ENCODE data around the gene ABHD2. TPM values are rescaled to one million over a fixed set of nuclear protein-coding genes. Genes with fewer than 3 reads are reported as not detected.

ABHD2 gene
- total RNA-seq, 1 experiment from 2014 or later = 148 TPM

GRCh38 chr15:89148126-89148525 is 59.9 kb downstream of the ABHD2 start:
- Histone ChIP-seq H3K9me2 (ENCODE audit: insufficient read depth) (no peaks in the 10 kb centered on the region), H3K4me3 (no peak overlapping the region), H3K79me2 (ENCODE audit: low read depth) (peaks cover 13% of the 10 kb centered on the region), H4K20me1 (ENCODE audit: insufficient read depth) (no peaks in the 10 kb centered on the region), H3F3A (ENCODE audit: insufficient read depth, low read depth) (peaks cover 11% of the 10 kb centered on the region; the same call in 1 of the 2 replicates), H3K4me1 (replicated peaks; ENCODE audit: insufficient read depth) (peaks cover 14% of the 10 kb centered on the region), H3K9me3 (ENCODE audit: insufficient read depth, low read depth) (no peaks in the 10 kb centered on the region), H3K27ac (no peak overlapping the region), H3K36me3 (ENCODE audit: low read depth) (peaks cover 15% of the 10 kb centered on the region; the same call in 1 of the 2 replicates), H3K27me3 (ENCODE audit: insufficient read depth, low read depth) (no peaks in the 10 kb centered on the region), H3K4me2 (no peak overlapping the region), H2AFZ (no peak overlapping the region)
- no peak for DNase-seq
- TF ChIP-seq EZH2 (IDR thresholded peaks at IDR 0.05; ENCODE audit: low read depth) = no peak
- no peak for TF ChIP-seq CTCF (conservative IDR thresholded peaks at IDR 0.05)
- intact Hi-C loops (cut with micrococcal nuclease; ENCODE audit: unreplicated experiment) = no loop called here
- no TSS peak for BruUV-seq (replicated peaks)
- ChIA-PET CTCF (no interaction called here), POLR2A (ENCODE audit: unreplicated experiment) (no interaction called here)

DNA sequence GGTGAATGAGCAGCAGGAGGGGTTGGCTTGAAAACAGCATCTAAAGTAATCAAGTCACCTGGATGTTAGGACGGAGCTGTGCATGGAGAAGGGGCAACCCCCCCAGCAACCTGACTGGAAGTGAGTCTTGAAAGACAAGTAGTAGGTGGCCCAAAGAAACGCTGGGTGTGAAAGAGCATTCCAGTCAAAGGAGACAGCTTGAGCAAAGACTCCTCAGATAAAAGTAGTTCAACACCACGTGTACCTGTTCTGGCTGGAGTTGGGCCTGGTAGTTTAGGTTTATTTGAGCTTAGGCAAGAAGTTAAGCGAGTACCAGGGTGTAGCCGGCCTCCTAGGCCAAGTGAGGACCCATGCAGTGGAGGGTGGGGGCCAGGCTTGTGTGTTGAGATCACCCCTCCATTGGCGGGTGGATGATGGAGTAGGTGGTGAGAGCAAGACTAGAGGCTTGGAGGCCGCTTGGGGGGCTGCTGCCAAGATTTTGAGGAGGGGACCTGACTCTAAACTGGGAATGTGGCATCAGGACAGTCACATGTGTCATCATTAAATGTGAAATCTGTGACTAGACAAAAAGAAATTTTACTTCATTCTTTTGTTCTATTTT is 61.3 kb downstream of the ABHD2 start:
- intact Hi-C loops (cut with micrococcal nuclease; ENCODE audit: unreplicated experiment) = no loop called here
- no peaks in the 10 kb centered on the region for H4K20me1 ChIP-seq (ENCODE audit: insufficient read depth)
- H3K36me3 ChIP-seq (ENCODE audit: low read depth) = peaks cover 18% of the 10 kb centered on the region
- no peaks in the 10 kb centered on the region; the same call in 1 of the 2 replicates for H3F3A ChIP-seq (ENCODE audit: insufficient read depth, low read depth)
- ChIA-PET POLR2A (ENCODE audit: unreplicated experiment) (no interaction called here), CTCF (interaction anchor here (0.7 to 1.9 kb wide), 2 partner anchors 24 to 92 kb away, joined by 3 to 13 read pairs; no protein-coding TSS in a partner anchor)
- H3K4me2 ChIP-seq = no peak overlapping the region
- no peak overlapping the region for H2AFZ ChIP-seq
- no peak for DNase-seq
- BruUV-seq (replicated peaks) = no TSS peak
- H3K9me3 ChIP-seq (ENCODE audit: insufficient read depth, low read depth) = no peaks in the 10 kb centered on the region
- H3K4me3 ChIP-seq = no peak overlapping the region
- no peaks in the 10 kb centered on the region for H3K9me2 ChIP-seq (ENCODE audit: insufficient read depth)
- peaks cover 8% of the 10 kb centered on the region for H3K79me2 ChIP-seq (ENCODE audit: low read depth)
- H3K27me3 ChIP-seq (ENCODE audit: insufficient read depth, low read depth) = no peaks in the 10 kb centered on the region
- H3K4me1 ChIP-seq (replicated peaks; ENCODE audit: insufficient read depth) = no peaks in the 10 kb centered on the region
- H3K27ac ChIP-seq = no peak overlapping the region
- TF ChIP-seq EZH2 (IDR thresholded peaks at IDR 0.05; ENCODE audit: low read depth) (no peak), CTCF (conservative IDR thresholded peaks at IDR 0.05) (no peak)

GRCh38 chr15:89150287-89150686 is 62.0 kb downstream of the ABHD2 start:
- no peaks in the 10 kb centered on the region for H4K20me1 ChIP-seq (ENCODE audit: insufficient read depth)
- peaks cover 22% of the 10 kb centered on the region for H3K36me3 ChIP-seq (ENCODE audit: low read depth)
- no peak overlapping the region for H2AFZ ChIP-seq
- H3K9me3 ChIP-seq (ENCODE audit: insufficient read depth, low read depth) = no peaks in the 10 kb centered on the region
- no peaks in the 10 kb centered on the region; the same call in 1 of the 2 replicates for H3F3A ChIP-seq (ENCODE audit: insufficient read depth, low read depth)
- intact Hi-C loops (cut with micrococcal nuclease; ENCODE audit: unreplicated experiment) = no loop called here
- no TSS peak for BruUV-seq (replicated peaks)
- H3K9me2 ChIP-seq (ENCODE audit: insufficient read depth) = no peaks in the 10 kb centered on the region
- H3K27me3 ChIP-seq (ENCODE audit: insufficient read depth, low read depth) = no peaks in the 10 kb centered on the region
- CTCF ChIA-PET = interaction anchor here (1.9 kb wide), 1 partner anchor 93 kb away, joined by 13 read pairs; no protein-coding TSS in a partner anchor
- POLR2A ChIA-PET (ENCODE audit: unreplicated experiment) = no interaction called here
- H3K4me1 ChIP-seq (replicated peaks; ENCODE audit: insufficient read depth) = no peaks in the 10 kb centered on the region
- no peak overlapping the region for H3K4me3 ChIP-seq
- H3K4me2 ChIP-seq = no peak overlapping the region
- no peak for DNase-seq
- H3K79me2 ChIP-seq (ENCODE audit: low read depth) = peaks cover under 1% of the 10 kb centered on the region
- no peak overlapping the region for H3K27ac ChIP-seq
- TF ChIP-seq EZH2 (IDR thresholded peaks at IDR 0.05; ENCODE audit: low read depth) (no peak), CTCF (conservative IDR thresholded peaks at IDR 0.05) (no peak)
